Femur (tissue), 1 donor: ENCODE results near the gene TMEM242.

Experiments
- DNase-seq: peaks from one replicate; pipeline ENCODE4 v3.0.0-alpha.2; 2017

The TMEM242 gene

GRCh38 chr6:157268835-157269234, 54.5 kb downstream of the TMEM242 start:
- no peak for DNase-seq

DNA sequence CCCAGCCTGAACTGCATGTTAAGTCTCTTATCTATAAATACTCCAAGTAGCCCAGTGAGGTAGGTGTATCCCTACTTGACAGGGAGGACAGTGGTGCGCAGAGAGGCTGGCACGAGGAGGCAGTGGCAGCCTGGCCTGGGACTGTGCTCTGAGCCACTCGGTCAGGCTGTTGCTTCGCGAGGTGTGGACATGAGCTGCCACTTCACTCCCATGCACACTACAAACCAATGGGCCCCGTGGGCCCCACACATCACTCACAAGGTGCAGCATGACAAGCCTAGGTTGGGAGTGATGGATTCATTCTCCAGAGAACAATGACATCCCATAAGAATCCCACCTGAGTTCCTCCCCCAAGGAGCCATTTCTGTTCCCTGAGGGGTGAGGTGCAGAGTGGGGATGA, 54.9 kb downstream of the TMEM242 start:
- DNase-seq = no peak

GRCh38 chr6:157267654-157268053, 55.7 kb downstream of the TMEM242 start:
- DNase-seq = no peak

GRCh38 chr6:157267109-157267611, 56.2 kb downstream of the TMEM242 start:
- DNase-seq = no peak

GRCh38 chr6:157266274-157267101, 56.8 kb downstream of the TMEM242 start:
- no peak for DNase-seq

DNA sequence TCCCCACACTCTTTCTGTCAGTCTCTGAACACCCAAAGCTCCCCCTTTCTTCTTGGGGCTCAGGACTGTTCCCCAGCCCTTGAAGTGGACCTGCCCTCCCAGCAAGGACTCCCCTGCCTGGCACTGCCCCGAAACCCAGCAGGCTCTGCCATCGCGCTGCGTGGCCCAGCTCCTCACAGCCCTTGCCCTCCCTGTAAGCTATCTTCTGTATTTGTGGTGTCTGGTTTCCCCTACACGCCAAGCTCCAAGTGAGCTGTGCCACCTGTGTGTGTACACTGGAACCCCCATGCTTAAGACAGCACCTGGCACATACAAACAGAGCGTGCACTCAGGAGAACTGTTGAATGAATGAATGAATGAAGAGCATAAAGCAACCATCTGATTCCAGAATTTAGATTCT, 57.7 kb downstream of the TMEM242 start:
- no peak for DNase-seq

DNA sequence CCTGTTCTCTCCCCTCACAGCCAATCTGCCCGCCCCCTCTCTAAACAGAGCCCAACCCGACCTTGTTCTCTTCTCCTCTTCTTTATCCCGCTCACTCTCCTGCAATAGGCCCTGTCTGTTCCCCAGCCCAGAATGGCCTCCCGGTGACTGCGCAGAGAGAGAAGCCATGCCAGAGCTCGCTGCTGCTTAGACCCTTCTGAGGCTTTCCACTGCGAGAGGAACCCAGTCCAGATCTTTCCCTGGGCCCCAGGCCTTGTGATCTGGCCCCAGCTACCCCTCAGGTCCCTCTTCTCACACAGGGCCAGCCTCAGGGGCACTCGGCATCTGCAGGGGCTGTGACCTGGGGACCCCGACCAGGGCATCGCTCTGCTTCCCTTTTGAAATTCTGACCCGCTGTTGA, 58.1 kb downstream of the TMEM242 start:
- DNase-seq = no peak

- no peak for DNase-seq
Measured at GRCh38 chr6:157264701-157265100, 58.6 kb downstream of the TMEM242 start.

- DNase-seq = no peak
Measured at GRCh38 chr6:157263881-157264397, 59.4 kb downstream of the TMEM242 start.

- DNase-seq = no peak
Measured at GRCh38 chr6:157263146-157263545, 60.2 kb downstream of the TMEM242 start.

DNA sequence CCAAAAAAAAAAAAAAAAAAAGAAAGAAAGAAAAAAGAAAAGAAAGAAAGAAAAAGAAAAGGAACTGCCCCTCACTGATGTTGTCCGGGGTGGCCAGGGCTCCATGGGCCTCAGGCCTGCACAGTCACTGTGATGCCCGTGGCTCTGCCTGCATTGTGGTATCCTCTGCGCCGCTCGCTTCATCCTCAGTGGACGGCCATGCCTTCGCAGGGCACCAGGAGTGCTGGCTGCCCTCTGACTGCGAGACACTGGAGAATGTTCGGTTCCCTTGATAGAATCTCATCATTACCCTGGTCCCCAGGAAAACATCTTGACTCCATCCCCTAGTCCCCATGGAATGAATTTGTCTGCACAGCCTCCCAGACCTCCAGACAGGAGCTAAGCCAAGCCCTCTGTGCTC, 61.7 kb downstream of the TMEM242 start:
- DNase-seq = no peak

DNA sequence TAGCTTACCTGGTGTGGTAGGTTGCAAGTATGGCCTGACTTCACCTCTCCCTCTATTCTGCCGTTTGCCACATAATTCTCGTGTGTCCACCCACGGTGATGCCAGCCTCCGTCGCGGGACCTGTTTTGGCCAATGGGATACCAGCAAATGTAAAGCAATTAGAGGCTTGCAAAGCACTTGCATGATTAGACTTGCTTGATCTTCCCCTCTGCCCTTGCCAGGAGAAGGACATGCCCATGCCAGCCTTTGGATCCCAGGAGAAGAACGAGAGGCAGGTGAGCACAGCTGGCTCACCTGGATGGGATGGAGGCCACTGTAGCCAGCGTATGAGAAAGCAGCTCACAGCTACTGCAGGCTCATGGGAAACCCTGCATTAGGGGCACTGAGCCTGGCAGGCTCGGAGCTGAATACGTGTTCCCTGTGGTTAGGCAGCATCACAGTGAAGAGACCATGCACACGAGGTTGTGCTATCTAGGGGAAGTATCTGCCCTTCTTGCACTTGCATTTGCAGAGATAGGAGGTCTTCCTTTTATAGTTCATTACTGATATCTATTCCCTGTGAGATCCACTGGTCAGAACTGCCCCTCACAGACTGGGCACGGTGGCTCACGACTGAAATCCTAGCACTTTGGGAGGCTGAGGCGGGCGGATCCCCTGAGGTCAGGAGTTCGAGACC, 62.4 kb downstream of the TMEM242 start:
- DNase-seq = no peak

GRCh38 chr6:157259443-157259842, 63.9 kb downstream of the TMEM242 start:
- no peak for DNase-seq

DNA sequence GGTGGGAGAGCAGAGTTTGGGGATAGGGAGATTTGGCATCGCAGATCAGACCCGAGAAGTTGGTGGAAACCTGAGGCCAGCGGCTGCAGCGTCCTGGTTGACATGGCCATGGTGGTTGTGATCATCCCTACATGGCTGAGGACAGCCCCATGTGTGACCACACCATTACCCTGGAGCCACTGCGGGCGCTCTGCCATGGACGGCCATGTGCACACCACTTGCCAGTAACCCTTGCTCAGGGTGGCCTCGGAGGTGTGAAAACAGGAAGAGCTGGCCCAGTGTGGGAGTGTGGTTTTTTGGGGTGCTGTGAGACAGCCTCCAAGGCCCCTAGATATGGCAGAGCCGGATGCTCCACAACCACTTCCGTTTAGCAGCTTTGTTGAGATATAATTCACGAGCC, 64.4 kb downstream of the TMEM242 start:
- no peak for DNase-seq

DNA sequence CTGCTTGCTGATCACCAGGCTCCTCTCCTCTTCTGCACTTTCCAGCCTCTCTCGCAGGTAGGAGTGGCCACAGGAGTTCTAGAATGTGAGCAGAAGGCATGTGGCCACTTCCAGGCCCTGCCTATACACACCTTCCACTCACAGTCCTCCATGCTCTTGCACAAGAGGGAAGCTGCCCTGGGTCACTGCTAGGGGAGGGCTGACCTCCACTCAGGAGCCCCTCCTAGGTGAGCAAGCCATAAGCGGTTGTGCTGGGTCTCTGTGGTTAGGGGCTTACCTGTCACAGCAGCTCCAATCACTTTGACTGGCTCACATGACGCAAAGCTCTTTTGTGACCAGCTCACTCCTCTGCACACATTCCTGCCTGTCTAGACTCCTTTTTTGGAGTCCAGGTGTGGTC, 68.2 kb downstream of the TMEM242 start:
- DNase-seq = no peak

DNA sequence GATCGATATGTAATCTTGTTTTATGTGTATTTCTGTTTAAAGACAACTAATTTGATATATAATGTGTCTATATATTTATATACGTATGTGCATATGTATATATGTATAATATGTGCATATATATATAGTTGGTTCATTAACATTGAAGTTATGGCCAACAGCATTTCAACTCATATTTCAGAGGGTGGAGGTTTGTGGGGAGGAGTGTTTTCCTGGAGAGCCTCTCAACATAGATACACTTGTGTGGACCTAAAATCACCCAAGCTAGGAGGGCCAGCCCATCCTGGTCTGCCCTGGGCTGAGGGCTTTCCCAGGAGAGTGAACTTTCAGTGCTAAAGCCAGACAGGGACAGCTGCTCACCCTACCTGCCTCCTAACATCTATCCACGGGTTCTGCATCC, 68.8 kb downstream of the TMEM242 start:
- no peak for DNase-seq

GRCh38 chr6:157253699-157254098, 69.6 kb downstream of the TMEM242 start:
- no peak for DNase-seq

GRCh38 chr6:157253017-157253416, 70.3 kb downstream of the TMEM242 start:
- DNase-seq = no peak

- no peak for DNase-seq
Measured at GRCh38 chr6:157251586-157252247, 71.6 kb downstream of the TMEM242 start.

DNA sequence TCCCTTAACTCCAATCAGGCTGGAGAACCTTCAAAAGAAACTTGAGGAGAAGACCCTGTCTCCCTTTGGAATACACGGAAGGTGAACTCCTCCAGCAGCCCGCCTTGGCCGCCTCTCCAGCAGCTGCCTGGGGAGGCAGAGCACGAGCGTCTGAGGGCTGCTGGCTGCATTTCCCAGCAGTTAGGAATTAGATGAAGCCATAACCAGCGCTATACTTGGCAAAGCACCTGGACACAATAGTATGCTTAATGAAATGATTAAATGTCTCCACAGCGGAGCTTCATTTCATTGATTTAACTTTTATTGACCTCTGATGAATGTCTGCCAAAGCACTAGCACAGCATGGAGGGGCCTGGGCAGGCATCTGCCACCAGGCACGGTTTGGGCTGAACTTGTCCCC, 73.5 kb downstream of the TMEM242 start:
- no peak for DNase-seq

GRCh38 chr6:157248264-157248663, 75.1 kb downstream of the TMEM242 start:
- DNase-seq = no peak

GRCh38 chr6:157246771-157247484, 76.4 kb downstream of the TMEM242 start:
- DNase-seq = no peak
